Osteoblast (primary cell): ENCODE results near the gene INTS14. TPM values are rescaled to one million over a fixed set of nuclear protein-coding genes. Genes with fewer than 3 reads are reported as not detected.

ENCODE experiments used
- DNase-seq: peaks from one replicate; pipeline ENCODE4 v3.0.0; 2011; ENCODE audit warnings: low spot score, mixed read lengths; ENCODE audit not compliant: insufficient read length; ENCODE audit errors: missing footprints
- H2AFZ ChIP-seq: 2 replicates; pipeline ENCODE4 v1.6.0; 2011; ENCODE audit warnings: mild to moderate bottlenecking, low read length
- H3K27ac ChIP-seq: 2 replicates; pipeline ENCODE4 v1.5.1; 2011; ENCODE audit warnings: mild to moderate bottlenecking, low read depth, low read length, moderate library complexity
- H3K27me3 ChIP-seq: 2 replicates; pipeline ENCODE4 v1.6.0; 2012; ENCODE audit warnings: mild to moderate bottlenecking, control low read depth, inconsistent platforms, low read length, moderate library complexity; ENCODE audit not compliant: insufficient read depth
- H3K36me3 ChIP-seq: 2 replicates; pipeline ENCODE4 v1.5.1; 2011; ENCODE audit warnings: mild to moderate bottlenecking, low read length, control low read depth, moderate library complexity; ENCODE audit not compliant: insufficient read depth
- H3K4me1 ChIP-seq: 2 replicates; pipeline ENCODE4 v1.5.1; 2011; ENCODE audit warnings: mild to moderate bottlenecking, low read length, control low read depth, moderate library complexity; ENCODE audit not compliant: insufficient read depth
- H3K4me2 ChIP-seq: 2 replicates; pipeline ENCODE4 v1.6.0; 2011; ENCODE audit warnings: mild to moderate bottlenecking, low read length; ENCODE audit not compliant: insufficient read depth
- H3K4me3 ChIP-seq: fragments of 200-600 bp; sonication (generic); 3 replicates; pipeline ENCODE4 v1.5.1; 2012; ENCODE audit warnings: mild to moderate bottlenecking, low read length, inconsistent platforms; ENCODE audit not compliant: insufficient read depth
- H3K79me2 ChIP-seq: 2 replicates; pipeline ENCODE4 v1.6.0; 2012; ENCODE audit warnings: mild to moderate bottlenecking, low read length, control low read depth, inconsistent platforms; ENCODE audit not compliant: insufficient read depth
- H3K9me3 ChIP-seq: 2 replicates; pipeline ENCODE4 v1.5.1; 2011; ENCODE audit warnings: low read depth, low read length, control low read depth
- H4K20me1 ChIP-seq: 2 replicates; pipeline ENCODE4 v1.6.0; 2012; ENCODE audit warnings: mild to moderate bottlenecking, low read length, control low read depth; ENCODE audit not compliant: insufficient read depth
- CTCF ChIP-seq: IDR thresholded peaks from 2 replicates; pipeline ENCODE4 v1.5.1; 2011; ENCODE audit warnings: mild to moderate bottlenecking, low read depth, low read length, moderate library complexity; ENCODE audit errors: extremely low read depth
- total RNA-seq: library from RNA; depleted of rRNA; stranded (reverse); fragments of >200 nt; gene quantifications from 2 replicates; pipeline ENCODE4 v1.2.3, GENCODE V29; 2012

Gene INTS14
- total RNA-seq, 1 donor = 31.5 TPM

- peaks cover 8% of the 10 kb centered on the region for H3K36me3 ChIP-seq
- no peaks in the 10 kb centered on the region for H3K9me3 ChIP-seq
- H3K27me3 ChIP-seq = no peaks in the 10 kb centered on the region
- H3K4me2 ChIP-seq = no peak overlapping the region
- H3K79me2 ChIP-seq = no peaks in the 10 kb centered on the region
- no peaks in the 10 kb centered on the region for H4K20me1 ChIP-seq
- H3K4me3 ChIP-seq = no peak overlapping the region
- no peak for DNase-seq
- no peak for TF ChIP-seq CTCF
- no peaks in the 10 kb centered on the region for H3K4me1 ChIP-seq
- H2AFZ ChIP-seq = no peak overlapping the region
- no peak overlapping the region for H3K27ac ChIP-seq
Measured at GRCh38 chr15:65623103-65623502, 12.2 kb upstream of the INTS14 start.

DNA sequence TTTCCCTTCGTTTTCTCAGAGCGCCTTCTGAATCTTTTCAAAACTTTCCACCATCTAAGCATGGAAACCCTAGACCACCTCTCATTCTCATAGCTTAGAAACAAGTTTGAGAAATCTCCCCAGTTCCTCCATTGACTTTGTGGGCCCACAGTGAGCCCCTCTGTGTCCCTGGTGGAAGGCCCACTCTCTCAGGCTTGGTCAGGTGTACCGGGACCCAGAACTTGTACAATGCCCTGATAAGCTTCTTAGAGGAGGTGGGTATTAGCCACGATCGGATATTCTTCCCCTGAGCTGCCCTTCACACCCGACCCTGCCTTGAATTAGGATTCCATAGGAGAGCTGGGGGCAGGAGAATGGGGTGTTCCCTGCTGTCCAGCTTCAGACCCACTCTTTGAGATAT, 10.7 kb upstream of the INTS14 start, which contains the start of gene SLC24A1:
Gene SLC24A1 (plus strand): TSS at position 301 of the 400 bp plus-strand sequence. CDS start 2,143 bp downstream, outside the sequence.
- Histone ChIP-seq H2AFZ (no peak within 1 kb of the TSS), H3K4me2 (no peak within 1 kb of the TSS), H4K20me1 (no peaks in the 10 kb centered on the region), H3K79me2 (no peaks in the 10 kb centered on the region), H3K36me3 (peaks cover 8% of the 10 kb centered on the region), H3K27me3 (no peaks in the 10 kb centered on the region), H3K4me1 (no peaks in the 10 kb centered on the region), H3K4me3 (no peak within 1 kb of the TSS), H3K27ac (no peak within 1 kb of the TSS), H3K9me3 (no peaks in the 10 kb centered on the region)
- no peak for DNase-seq
- no peak for TF ChIP-seq CTCF

GRCh38 chr15:65620833-65621232, 9.9 kb upstream of the INTS14 start:
- Histone ChIP-seq H3K4me2 (no peak overlapping the region), H3K4me3 (no peak overlapping the region), H3K9me3 (no peaks in the 10 kb centered on the region), H3K27ac (no peak overlapping the region), H3K79me2 (no peaks in the 10 kb centered on the region), H3K36me3 (peaks cover 8% of the 10 kb centered on the region), H3K27me3 (no peaks in the 10 kb centered on the region), H4K20me1 (no peaks in the 10 kb centered on the region), H2AFZ (no peak overlapping the region), H3K4me1 (no peaks in the 10 kb centered on the region)
- DNase-seq = no peak
- no peak for TF ChIP-seq CTCF

DNA sequence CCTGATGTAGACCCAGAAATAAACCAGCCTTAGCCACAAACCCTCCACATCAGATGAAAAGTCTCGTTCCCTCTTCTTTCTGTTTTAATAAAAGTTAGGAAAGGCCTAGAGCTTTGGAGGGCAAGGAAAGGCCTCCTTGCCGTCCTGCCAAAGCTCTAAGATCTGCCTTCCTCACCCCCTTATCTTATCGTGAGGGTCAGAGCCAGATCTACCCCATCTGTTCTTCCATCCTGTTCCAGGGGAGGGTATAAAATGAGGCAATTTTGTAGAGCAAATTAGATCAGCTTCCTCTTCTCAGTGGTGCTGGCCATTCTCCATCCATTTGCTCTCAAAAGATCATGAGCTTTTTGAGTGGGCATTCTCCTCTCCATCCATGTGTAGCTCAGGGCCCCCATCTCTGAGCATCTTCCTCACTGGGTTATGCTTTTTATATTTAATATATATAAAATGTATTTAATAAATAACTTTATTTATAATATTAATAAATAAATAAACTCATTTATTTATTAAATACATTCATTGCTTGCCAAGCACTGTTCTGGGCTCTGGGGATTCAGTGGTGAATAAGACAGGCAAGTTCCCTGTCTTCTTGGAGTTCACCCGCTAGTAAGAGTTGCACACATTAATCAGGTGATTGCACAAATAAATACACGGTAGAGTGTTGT, 8.8 kb upstream of the INTS14 start:
- no peaks in the 10 kb centered on the region for H3K9me3 ChIP-seq
- H3K79me2 ChIP-seq = no peaks in the 10 kb centered on the region
- H3K4me2 ChIP-seq = no peak overlapping the region
- no peaks in the 10 kb centered on the region for H3K27me3 ChIP-seq
- no peak overlapping the region for H3K27ac ChIP-seq
- DNase-seq = no peak
- TF ChIP-seq CTCF = no peak
- peaks cover 4% of the 10 kb centered on the region for H3K36me3 ChIP-seq
- no peaks in the 10 kb centered on the region for H3K4me1 ChIP-seq
- no peaks in the 10 kb centered on the region for H4K20me1 ChIP-seq
- H2AFZ ChIP-seq = no peak overlapping the region
- no peak overlapping the region for H3K4me3 ChIP-seq
